DOHH2 (cell line): Measurements from ENCODE around the gene NEURL1.

Experiments
- H3F3A ChIP-seq: fragments of 200-600 bp; sonication (generic), shearing (Covaris generic); 2 replicates; pipeline ENCODE4 v1.6.0; 2016; ENCODE audit warnings: antibody characterized with exemption, mild to moderate bottlenecking; ENCODE audit not compliant: control insufficient read depth, insufficient read depth
- H3K27ac ChIP-seq: fragments of 200-600 bp; sonication (generic); 2 replicates; pipeline ENCODE4 v1.5.1; 2014; ENCODE audit warnings: low read depth, mild to moderate bottlenecking, low read length, moderate library complexity
- H3K27me3 ChIP-seq: fragments of 200-600 bp; sonication (generic); 2 replicates; pipeline ENCODE4 v1.6.1; 2014; ENCODE audit warnings: mild to moderate bottlenecking, low read length, mixed read lengths; ENCODE audit not compliant: control insufficient read depth
- H3K36me3 ChIP-seq: fragments of 200-600 bp; sonication (generic); 2 replicates; pipeline ENCODE4 v1.6.1; 2014; ENCODE audit warnings: mild to moderate bottlenecking, low read length, moderate library complexity, mixed read lengths; ENCODE audit not compliant: control insufficient read depth
- H3K4me1 ChIP-seq: fragments of 200-600 bp; sonication (generic); 2 replicates; pipeline ENCODE4 v1.6.1; 2014; ENCODE audit warnings: mild to moderate bottlenecking, low read length, mixed read lengths; ENCODE audit not compliant: control insufficient read depth
- H3K4me2 ChIP-seq: fragments of 200-600 bp; sonication (generic); 2 replicates; pipeline ENCODE4 v1.6.0; 2014; ENCODE audit warnings: mild to moderate bottlenecking, low read length, moderate library complexity
- H3K4me3 ChIP-seq: fragments of 200-600 bp; sonication (generic); 2 replicates; pipeline ENCODE4 v1.5.1; 2014; ENCODE audit warnings: mild to moderate bottlenecking, low read length, mixed read lengths
- H3K79me2 ChIP-seq: fragments of 200-600 bp; sonication (generic); 2 replicates; pipeline ENCODE4 v1.6.1; 2014; ENCODE audit warnings: mild to moderate bottlenecking, low read length, mixed read lengths; ENCODE audit not compliant: control insufficient read depth
- H3K9me2 ChIP-seq: fragments of 200-600 bp; sonication (generic); replicated peaks from 2 replicates; pipeline ENCODE4 v1.6.1; 2014; ENCODE audit warnings: mild to moderate bottlenecking, low read length, mixed read lengths; ENCODE audit not compliant: control insufficient read depth
- H3K9me3 ChIP-seq: fragments of 200-600 bp; sonication (generic); 2 replicates; pipeline ENCODE4 v1.6.1; 2014; ENCODE audit warnings: antibody characterized with exemption, low read length, mixed read lengths; ENCODE audit not compliant: control insufficient read depth, insufficient read depth
- H4K20me1 ChIP-seq: fragments of 200-600 bp; sonication (generic); 2 replicates; pipeline ENCODE4 v1.6.0; 2014; ENCODE audit warnings: low read depth, mild to moderate bottlenecking, antibody characterized with exemption, low read length, moderate library complexity; ENCODE audit not compliant: control insufficient read depth, insufficient read depth
- EZH2phosphoT487 ChIP-seq: fragments of 200-600 bp; sonication (generic); IDR thresholded peaks from 2 replicates; pipeline ENCODE4 v1.6.1; 2017; ENCODE audit warnings: borderline replicate concordance, mild to moderate bottlenecking, antibody characterized with exemption, low read length, moderate library complexity, mixed read lengths
- TF ChIP-seq, protein P1 (sequence below): fragments of 200-600 bp; sonication (generic); IDR thresholded peaks from one replicate; pipeline ENCODE4 v1.5.1; 2014; ENCODE audit warnings: antibody characterized with exemption, mild to moderate bottlenecking, low read depth, low read length; ENCODE audit not compliant: poor library complexity, severe bottlenecking

Gene NEURL1

DNA sequence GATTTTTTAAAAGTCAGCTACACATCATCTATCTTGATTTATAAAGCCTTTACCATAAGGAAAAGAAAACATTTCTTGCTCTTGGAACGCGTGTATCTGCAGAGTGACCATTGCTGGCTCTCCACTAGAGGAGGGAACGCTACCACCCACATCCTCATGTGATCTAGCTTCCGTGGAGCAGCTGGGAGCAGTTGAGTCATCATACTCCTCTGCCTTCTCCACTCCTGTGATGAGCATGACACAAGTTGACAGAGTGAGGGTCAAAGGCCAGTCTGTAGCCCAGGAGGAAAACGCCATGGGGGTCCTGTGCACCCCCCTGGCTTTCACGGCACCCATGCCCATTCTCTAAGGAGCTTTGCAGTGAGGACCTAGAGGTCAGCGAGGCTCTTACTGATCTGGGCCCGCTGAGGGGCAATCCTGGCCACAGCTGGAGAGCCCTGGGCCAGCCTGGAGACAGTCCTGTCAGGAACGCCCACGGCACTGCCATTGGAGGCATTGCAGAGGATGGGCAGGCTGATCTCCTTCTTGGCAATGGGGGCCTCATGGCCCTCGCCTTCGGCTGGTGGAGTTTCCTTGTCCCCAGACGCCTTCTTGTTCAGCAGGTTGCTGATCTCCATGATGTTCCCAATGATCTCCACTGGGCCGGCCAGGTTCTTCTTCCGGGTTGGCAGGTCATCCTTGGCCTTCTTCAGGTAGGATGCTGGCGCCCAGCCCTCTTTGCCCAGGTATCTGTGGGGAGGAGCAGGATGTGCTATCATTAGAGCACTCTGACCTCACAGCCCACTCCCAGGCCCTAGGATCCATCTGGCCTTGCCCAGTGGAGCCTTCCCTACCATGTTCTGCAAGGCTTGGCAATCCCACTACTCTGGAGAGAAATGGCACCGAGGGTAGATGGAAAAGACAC lies 119.2 kb downstream of the NEURL1 start:
- H3K79me2 ChIP-seq = no peaks in the 10 kb centered on the region
- H3K27ac ChIP-seq = no peak overlapping the region
- no peaks in the 10 kb centered on the region for H3K4me1 ChIP-seq
- no peak overlapping the region for H3K4me2 ChIP-seq
- no peak overlapping the region for H3K4me3 ChIP-seq
- no peaks in the 10 kb centered on the region for H4K20me1 ChIP-seq
- H3K36me3 ChIP-seq = no peaks in the 10 kb centered on the region
- H3F3A ChIP-seq = no peaks in the 10 kb centered on the region
- no peaks in the 10 kb centered on the region for H3K9me3 ChIP-seq
- no peaks in the 10 kb centered on the region for H3K9me2 ChIP-seq
- H3K27me3 ChIP-seq = no peaks in the 10 kb centered on the region
- no peak for TF ChIP-seq EZH2phosphoT487
- TF ChIP-seq, protein P1, sequence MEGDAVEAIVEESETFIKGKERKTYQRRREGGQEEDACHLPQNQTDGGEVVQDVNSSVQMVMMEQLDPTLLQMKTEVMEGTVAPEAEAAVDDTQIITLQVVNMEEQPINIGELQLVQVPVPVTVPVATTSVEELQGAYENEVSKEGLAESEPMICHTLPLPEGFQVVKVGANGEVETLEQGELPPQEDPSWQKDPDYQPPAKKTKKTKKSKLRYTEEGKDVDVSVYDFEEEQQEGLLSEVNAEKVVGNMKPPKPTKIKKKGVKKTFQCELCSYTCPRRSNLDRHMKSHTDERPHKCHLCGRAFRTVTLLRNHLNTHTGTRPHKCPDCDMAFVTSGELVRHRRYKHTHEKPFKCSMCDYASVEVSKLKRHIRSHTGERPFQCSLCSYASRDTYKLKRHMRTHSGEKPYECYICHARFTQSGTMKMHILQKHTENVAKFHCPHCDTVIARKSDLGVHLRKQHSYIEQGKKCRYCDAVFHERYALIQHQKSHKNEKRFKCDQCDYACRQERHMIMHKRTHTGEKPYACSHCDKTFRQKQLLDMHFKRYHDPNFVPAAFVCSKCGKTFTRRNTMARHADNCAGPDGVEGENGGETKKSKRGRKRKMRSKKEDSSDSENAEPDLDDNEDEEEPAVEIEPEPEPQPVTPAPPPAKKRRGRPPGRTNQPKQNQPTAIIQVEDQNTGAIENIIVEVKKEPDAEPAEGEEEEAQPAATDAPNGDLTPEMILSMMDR = no peak

DNA sequence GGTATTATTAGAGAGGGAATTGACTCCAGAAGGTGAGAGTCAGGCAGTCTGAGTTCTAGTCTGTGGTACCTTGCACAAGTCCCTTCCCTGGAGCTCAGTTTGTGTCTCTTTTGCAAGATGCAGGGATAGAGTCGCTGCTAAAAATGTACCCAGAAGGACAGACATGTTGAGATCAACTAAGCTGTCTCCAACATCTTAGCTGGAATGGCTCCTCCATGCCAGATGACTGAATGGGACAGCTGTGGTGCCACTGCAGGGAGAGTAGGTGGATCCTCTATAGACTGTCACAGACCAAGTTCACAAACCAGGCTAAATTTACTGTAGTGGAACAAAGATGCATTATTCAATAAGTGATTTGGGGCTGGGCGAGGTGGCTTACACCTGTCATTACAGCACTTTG lies 120.1 kb downstream of the NEURL1 start:
- Histone ChIP-seq H4K20me1 (no peaks in the 10 kb centered on the region), H3K27ac (no peak overlapping the region), H3K27me3 (no peaks in the 10 kb centered on the region), H3F3A (no peaks in the 10 kb centered on the region), H3K9me3 (no peaks in the 10 kb centered on the region), H3K4me3 (no peak overlapping the region), H3K79me2 (no peaks in the 10 kb centered on the region), H3K36me3 (no peaks in the 10 kb centered on the region), H3K9me2 (no peaks in the 10 kb centered on the region), H3K4me2 (no peak overlapping the region), H3K4me1 (no peaks in the 10 kb centered on the region)
- no peak for TF ChIP-seq EZH2phosphoT487
- TF ChIP-seq, protein P1 = no peak

DNA sequence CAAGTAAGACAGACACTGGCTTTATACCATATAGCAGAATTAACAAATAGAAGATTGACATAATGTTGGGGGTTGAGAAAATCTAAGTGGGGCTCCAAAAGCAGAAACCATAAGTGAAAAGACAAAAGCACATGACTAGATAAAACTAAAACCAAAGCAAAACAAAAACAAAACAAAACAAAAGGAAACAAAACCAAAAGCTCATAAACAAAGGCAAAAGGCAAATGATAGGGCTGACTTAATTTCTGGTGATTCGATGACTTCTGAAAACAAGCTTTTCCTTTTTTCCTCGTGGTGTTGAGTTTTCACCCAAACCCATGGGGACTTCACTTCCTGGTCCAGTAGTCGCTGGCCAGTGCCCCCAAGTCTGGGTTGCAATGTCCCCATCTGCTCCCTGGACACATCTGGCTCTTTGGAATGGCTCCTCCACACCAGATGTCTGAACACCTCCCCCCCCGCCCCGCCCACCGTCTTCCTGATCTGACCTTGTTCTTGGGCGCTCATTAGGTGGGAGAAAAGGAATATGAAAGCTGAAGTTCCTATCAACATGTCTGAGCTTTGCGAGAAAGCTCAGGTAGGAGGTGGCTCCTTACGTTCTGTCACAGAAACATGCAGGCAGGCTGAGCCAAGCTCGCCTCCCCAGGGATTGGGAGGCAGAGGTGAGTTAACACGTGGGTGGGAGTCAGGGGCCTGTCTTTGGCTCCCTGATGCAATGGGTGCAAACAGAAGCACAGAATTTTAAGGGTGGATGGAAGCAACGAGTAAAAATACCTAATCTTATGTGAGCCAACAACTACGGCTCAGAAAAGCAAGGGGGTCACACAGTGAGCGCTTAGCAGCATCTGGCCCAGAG lies 121.0 kb downstream of the NEURL1 start:
- Histone ChIP-seq H3K4me2 (no peak overlapping the region), H3K9me3 (no peaks in the 10 kb centered on the region), H3K9me2 (no peaks in the 10 kb centered on the region), H3K4me1 (no peaks in the 10 kb centered on the region), H3K27me3 (no peaks in the 10 kb centered on the region), H3K79me2 (no peaks in the 10 kb centered on the region), H3K27ac (no peak overlapping the region), H3K36me3 (no peaks in the 10 kb centered on the region), H3K4me3 (no peak overlapping the region), H3F3A (no peaks in the 10 kb centered on the region), H4K20me1 (no peaks in the 10 kb centered on the region)
- no peak for TF ChIP-seq EZH2phosphoT487
- TF ChIP-seq, protein P1 = no peak
